ENCODE data around the gene MYPN.

Gene MYPN

DNA sequence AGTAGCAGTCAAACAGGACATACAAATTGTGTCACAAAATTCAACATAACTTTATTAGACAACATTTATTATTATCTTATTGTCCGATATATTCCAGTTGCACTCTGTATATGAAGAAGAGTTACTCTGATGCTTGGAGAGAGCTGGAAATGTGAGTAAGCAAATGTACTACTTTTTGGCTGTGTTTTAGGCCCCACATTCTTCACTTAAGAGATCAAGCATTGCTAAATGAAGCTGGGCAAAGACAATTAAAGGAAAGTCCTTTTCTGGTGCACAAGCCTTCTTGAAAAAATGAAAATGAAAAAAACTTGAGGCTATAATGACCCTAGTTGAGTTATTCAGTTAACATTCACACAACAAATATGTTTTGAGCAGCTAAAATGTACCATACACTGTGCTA, 26.1 kb downstream of the MYPN start:
- TF ChIP-seq GATA1 (IDR thresholded peaks at IDR 0.05; ENCODE audit: low read depth, low read length) (no peak), POLR2A (IDR thresholded peaks at IDR 0.05; ENCODE audit: low read length) (no peak)
- DNase-seq: no peak

DNA sequence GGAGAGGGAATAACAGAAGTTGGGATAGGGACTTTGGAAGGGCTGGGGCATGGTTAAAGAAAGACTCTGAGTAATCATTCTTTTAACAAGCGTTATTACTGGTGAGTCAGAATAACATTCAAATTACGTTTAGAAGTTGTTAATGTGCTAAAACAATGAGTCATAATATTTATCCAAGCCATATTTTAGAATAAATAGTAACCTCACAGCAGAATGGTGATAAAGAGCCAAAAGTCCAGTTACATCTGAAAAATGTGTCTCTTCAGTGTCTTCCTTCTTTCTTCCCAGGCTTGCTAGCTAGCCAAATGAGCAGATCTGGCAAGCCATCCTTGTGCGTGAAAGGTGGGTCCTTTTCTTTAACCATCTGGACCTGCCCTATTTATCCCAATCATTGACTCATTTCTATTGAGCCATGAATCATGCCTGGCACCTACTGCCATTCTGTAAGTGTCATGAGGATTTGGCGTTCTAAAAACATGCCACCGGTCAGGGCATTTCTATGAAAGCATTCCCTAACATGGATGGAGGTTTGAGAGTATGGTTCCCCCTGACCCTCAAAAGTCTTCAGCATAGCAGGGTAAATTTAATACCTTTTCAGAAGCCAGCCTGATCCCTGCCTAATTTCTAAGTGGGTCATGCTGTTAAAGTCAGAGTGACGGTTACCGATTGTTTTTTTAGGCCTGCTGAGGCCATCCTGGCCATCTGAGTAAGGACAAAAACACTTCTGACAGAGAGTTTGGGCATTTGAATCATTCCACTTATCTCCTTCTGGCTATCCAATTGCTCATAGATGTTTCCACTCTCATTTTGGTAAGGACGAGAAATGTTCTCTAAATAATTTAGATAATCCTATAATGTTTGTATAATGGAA, 26.9 kb downstream of the MYPN start:
- TF ChIP-seq GATA1 (IDR thresholded peaks at IDR 0.05; ENCODE audit: low read depth, low read length) (no peak), POLR2A (IDR thresholded peaks at IDR 0.05; ENCODE audit: low read length) (no peak)
- no peak for DNase-seq

DNA sequence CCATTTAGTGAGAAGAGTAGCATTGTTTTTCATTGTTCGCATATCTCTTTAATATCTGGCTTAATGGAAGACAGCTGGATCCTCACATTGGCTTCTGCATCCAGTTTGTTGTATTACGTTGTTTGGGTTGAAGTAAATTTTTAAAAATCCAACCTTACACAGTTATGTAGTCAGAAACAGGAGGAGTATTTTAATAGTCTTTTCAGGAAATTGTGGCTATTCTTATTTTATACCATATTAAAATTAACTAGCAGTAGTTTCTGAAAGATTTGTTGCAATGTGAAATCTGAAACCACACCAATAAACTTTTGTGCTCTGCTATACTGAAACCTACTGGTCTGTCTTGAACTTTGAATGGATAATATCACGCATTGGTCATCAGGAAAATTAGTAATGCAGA, 27.9 kb downstream of the MYPN start:
- TF ChIP-seq GATA1 (IDR thresholded peaks at IDR 0.05; ENCODE audit: low read depth, low read length): no peak
- no peak for TF ChIP-seq POLR2A (IDR thresholded peaks at IDR 0.05; ENCODE audit: low read length)
- no peak for DNase-seq

DNA sequence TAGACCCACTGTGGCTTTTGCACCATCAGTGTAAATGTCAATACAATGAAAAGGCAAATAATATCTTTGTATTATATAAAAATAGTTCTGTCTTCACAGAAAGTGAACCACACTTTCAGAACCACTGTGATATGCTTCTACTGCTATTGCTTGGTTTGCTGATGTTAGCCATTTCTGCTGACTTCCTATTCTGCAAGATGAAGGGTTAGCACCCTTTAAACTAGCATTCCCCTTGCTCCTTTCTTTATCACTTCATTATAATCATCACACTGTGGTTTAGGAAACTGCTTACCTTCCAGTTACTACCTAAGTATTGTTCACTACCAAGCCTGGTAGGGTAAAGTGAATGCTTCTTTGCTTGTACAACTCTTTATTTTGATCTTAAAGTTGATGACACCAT, 29.2 kb downstream of the MYPN start:
- TF ChIP-seq POLR2A (IDR thresholded peaks at IDR 0.05; ENCODE audit: low read length) (no peak), GATA1 (IDR thresholded peaks at IDR 0.05; ENCODE audit: low read depth, low read length) (no peak)
- DNase-seq: no peak

DNA sequence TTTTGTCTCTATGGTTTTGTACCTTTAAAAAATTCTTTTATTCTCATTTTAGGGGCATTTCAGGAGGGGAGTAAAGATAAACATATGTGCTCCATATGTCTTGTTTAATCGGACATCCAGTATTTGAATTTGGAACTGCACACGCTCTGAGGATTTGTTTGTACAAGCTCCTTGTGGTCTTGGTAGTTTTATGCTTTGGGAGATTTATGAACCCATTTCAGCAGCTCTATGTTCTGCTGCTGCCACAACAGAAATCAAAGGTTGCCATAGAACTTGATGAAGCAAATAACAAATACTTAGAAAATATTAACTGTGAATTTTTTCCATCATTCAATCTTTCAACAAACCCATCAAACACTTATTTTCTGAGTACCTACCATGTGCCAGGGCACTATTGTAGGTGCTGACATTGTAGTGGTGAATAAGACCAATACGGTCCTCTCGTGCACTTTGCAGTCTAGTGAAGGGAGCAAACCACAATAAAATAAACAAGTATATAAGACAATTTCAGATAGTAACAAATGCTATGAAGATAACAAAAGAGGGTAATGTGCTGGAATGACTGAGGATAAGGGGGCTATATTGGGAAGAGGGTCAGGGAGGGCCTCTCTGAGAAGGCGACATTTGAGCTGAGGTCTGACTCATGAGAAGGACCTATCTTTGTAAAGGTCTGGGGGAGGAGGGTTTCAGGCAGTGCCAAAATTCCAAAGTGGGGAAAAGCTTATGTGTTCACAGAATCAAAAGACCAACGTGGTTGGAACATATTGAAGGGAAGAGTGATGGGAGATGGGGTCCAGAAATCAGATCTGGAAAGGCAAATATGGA, 30.4 kb downstream of the MYPN start:
- no peak for DNase-seq
- TF ChIP-seq POLR2A (IDR thresholded peaks at IDR 0.05; ENCODE audit: low read length): no peak
- no peak for TF ChIP-seq GATA1 (IDR thresholded peaks at IDR 0.05; ENCODE audit: low read depth, low read length)

- DNase-seq: no peak
- TF ChIP-seq GATA1 (IDR thresholded peaks at IDR 0.05; ENCODE audit: low read depth, low read length): no peak
- TF ChIP-seq POLR2A (IDR thresholded peaks at IDR 0.05; ENCODE audit: low read length): no peak
Observed at GRCh38 chr10:68142761-68143160, 33.5 kb downstream of the MYPN start.

- TF ChIP-seq GATA1 (IDR thresholded peaks at IDR 0.05; ENCODE audit: low read depth, low read length) (no peak), POLR2A (IDR thresholded peaks at IDR 0.05; ENCODE audit: low read length) (no peak)
- DNase-seq: no peak
Observed at GRCh38 chr10:68144709-68145108, 35.4 kb downstream of the MYPN start.

GRCh38 chr10:68145705-68146104, 36.4 kb downstream of the MYPN start:
- TF ChIP-seq POLR2A (IDR thresholded peaks at IDR 0.05; ENCODE audit: low read length) (no peak), GATA1 (IDR thresholded peaks at IDR 0.05; ENCODE audit: low read depth, low read length) (no peak)
- DNase-seq: no peak

DNA sequence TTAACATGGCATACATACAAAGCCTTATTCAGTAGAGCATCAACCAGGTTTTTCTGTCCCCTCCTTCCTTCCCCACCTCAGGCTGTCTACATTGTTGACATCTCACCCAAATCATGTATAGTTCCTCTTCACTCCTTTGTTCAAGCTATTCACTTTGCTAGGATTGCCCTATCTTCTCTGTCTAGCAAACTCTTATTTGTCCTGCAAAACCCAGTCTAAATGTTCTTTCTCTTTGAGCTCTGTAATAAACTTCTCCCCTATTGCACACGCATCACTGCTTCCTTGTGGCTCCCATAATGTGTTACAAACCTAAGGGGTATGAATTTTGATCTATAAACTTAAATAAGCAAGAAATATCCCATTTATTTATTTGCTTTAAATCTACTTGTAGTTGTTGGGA, 36.8 kb downstream of the MYPN start:
- no peak for TF ChIP-seq POLR2A (IDR thresholded peaks at IDR 0.05; ENCODE audit: low read length)
- TF ChIP-seq GATA1 (IDR thresholded peaks at IDR 0.05; ENCODE audit: low read depth, low read length): no peak
- no peak for DNase-seq

GRCh38 chr10:68151453-68151852, 42.2 kb downstream of the MYPN start:
- DNase-seq: no peak
- no peak for TF ChIP-seq GATA1 (IDR thresholded peaks at IDR 0.05; ENCODE audit: low read depth, low read length)
- TF ChIP-seq POLR2A (IDR thresholded peaks at IDR 0.05; ENCODE audit: low read length): no peak

- DNase-seq: peak; percentile 28 to 61
- TF ChIP-seq GATA1 (IDR thresholded peaks at IDR 0.05; ENCODE audit: low read depth, low read length): no peak
Observed at GRCh38 chr10:68153473-68154210, 44.4 kb downstream of the MYPN start.

DNA sequence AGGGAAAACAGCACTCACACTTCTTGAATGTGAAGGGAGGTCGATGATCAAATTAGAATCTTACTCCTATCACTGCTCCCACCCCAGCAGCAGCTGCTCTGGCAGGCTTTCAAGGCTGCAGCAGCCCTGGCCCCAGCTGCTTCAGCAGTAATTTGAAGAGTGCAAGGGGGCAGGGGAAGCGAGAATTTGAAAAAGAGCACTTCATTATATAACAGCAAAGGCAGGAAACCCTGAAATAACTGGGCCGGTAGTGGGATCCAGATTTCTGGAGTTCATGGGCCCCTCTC, 44.9 kb downstream of the MYPN start:
- peak in 1 of 2 experiments; percentile 14 for DNase-seq
- TF ChIP-seq POLR2A (IDR thresholded peaks at IDR 0.05; ENCODE audit: low read length) (no peak), GATA1 (IDR thresholded peaks at IDR 0.05; ENCODE audit: low read depth, low read length) (no peak)

- no peak for DNase-seq
- no peak for TF ChIP-seq GATA1 (IDR thresholded peaks at IDR 0.05; ENCODE audit: low read depth, low read length)
- TF ChIP-seq POLR2A (IDR thresholded peaks at IDR 0.05; ENCODE audit: low read length): no peak
Observed at GRCh38 chr10:68155615-68156210, 46.4 kb downstream of the MYPN start.

Measured in erythroblast (primary cell).